ENCODE measurements around the gene CEP192. TPM values are rescaled to one million over a fixed set of nuclear protein-coding genes. Genes with fewer than 3 reads are reported as not detected.

Gene CEP192
- total and polyA plus RNA-seq, 2 of the 4 experiments (the other 2 are of a cell fraction), result 17.2 to 29.0 TPM

- Histone ChIP-seq H3K27me3 (ENCODE audit: control insufficient read depth, insufficient read depth, low read length) (no peaks in the 10 kb centered on the region), H4K20me1 (ENCODE audit: insufficient read depth, low read length) (no peaks in the 10 kb centered on the region), H3K9me1 (ENCODE audit: insufficient read depth, low read length) (no peaks in the 10 kb centered on the region), H2AK5ac (ENCODE audit: low read depth, low read length) (no peak overlapping the region), H3K56ac (ENCODE audit: extremely low read depth, insufficient read depth, low read length) (no peak overlapping the region), H3K14ac (replicated peaks; ENCODE audit: low read depth, low read length) (no peak overlapping the region), H3K23ac (ENCODE audit: low read depth, low read length) (no peak overlapping the region), H3K4me3 (ENCODE audit: insufficient read depth, low read depth, low read length) (no peak overlapping the region), H4K8ac (ENCODE audit: low read depth in 2 of 2, low read length in 2 of 2) (no peak overlapping the region), H2AK9ac (replicated peaks; ENCODE audit: low read depth, low read length, poor library complexity) (no peak overlapping the region), H3K36me3 (ENCODE audit: control insufficient read depth, insufficient read depth, low read length) (peaks cover 32% of the 10 kb centered on the region), H4K5ac (ENCODE audit: low read depth, low read length) (no peak overlapping the region), H3K4me2 (ENCODE audit: low read depth, low read length) (no peak overlapping the region), H2BK20ac (ENCODE audit: low read depth, low read length) (no peak overlapping the region), H3K4me1 (ENCODE audit: control insufficient read depth, insufficient read depth, low read length) (no peaks in the 10 kb centered on the region), H3K79me1 (ENCODE audit: low read depth in 1 of 2, low read length in 2 of 2) (peaks cover 0 to 8% of the 10 kb centered on the region in 2 experiments; a peak in 1 of 4 replicates), H3K9ac (ENCODE audit: low read depth, low read length) (no peak overlapping the region), H2AFZ (replicated peaks; ENCODE audit: low read length, poor library complexity) (no peak overlapping the region), H2BK15ac (ENCODE audit: low read depth, low read length) (no peak overlapping the region), H3K9me3 (ENCODE audit: control insufficient read depth, insufficient read depth, low read length) (no peaks in the 10 kb centered on the region), H2BK5ac (ENCODE audit: low read depth, low read length, poor library complexity, severe bottlenecking) (no peak overlapping the region), H3K27ac (ENCODE audit: insufficient read depth, low read length) (no peak overlapping the region), H4K91ac (ENCODE audit: insufficient read depth, low read depth, low read length) (no peak overlapping the region), H3K4ac (ENCODE audit: low read depth, low read length) (no peak overlapping the region), H3K18ac (ENCODE audit: low read depth, low read length) (no peak overlapping the region), H2BK120ac (ENCODE audit: low read depth, low read length) (no peak overlapping the region)
- no peak for ATAC-seq (ENCODE audit: low read depth)
- dilution Hi-C loops (cut with HindIII; ENCODE audit: low sequenced_read_pairs, unreplicated experiment) (no loop called here), in situ Hi-C loops (cut with MboI; ENCODE audit: low sequenced_read_pairs) (no loop called here), intact Hi-C loops (cut with micrococcal nuclease) (no loop called here)
- DNase-seq, result no peak
- ChIA-PET CTCF (interaction anchor here (1.2 kb wide), 1 partner anchor 23 kb away, joined by 3 read pairs; no protein-coding TSS in a partner anchor), POLR2A (ENCODE audit: unreplicated experiment) (no interaction called here)
- no TSS peak for BruUV-seq (replicated peaks)
- 97% methylated on average over 11 of the region's 12 CpGs; no CpG with 5 or more reads in 1 of the 2 experiments for WGBS, 2 experiments (ENCODE audit: extremely low coverage in 2 of 2, insufficient read length in 1 of 2)
- TF ChIP-seq CEBPB (IDR thresholded peaks at IDR 0.05; ENCODE audit: low read depth, low read length), result no peak
- no peak for TF ChIP-seq ELK1 (IDR thresholded peaks at IDR 0.05; ENCODE audit: borderline replicate concordance, low read depth, low read length)
- TF ChIP-seq MXI1 (IDR thresholded peaks at IDR 0.05; ENCODE audit: borderline replicate concordance, low read depth, low read length), result no peak
- no peak for TF ChIP-seq POLR2A (IDR thresholded peaks at IDR 0.05; ENCODE audit: low read depth, low read length)
- TF ChIP-seq BHLHE40 (IDR thresholded peaks at IDR 0.05; ENCODE audit: low read depth, low read length), result no peak
- no peak for TF ChIP-seq RAD21 (IDR thresholded peaks at IDR 0.05; ENCODE audit: low read length)
- TF ChIP-seq RCOR1 (IDR thresholded peaks at IDR 0.05; ENCODE audit: insufficient replicate concordance, low read length), result no peak
- no peak for TF ChIP-seq NFE2L2 (IDR thresholded peaks at IDR 0.05; ENCODE audit: low read depth, low read length)
- TF ChIP-seq MAZ (IDR thresholded peaks at IDR 0.05; ENCODE audit: borderline replicate concordance, low read depth, low read length), result no peak
- no peak for TF ChIP-seq MAFK (IDR thresholded peaks at IDR 0.05; ENCODE audit: low read depth, low read length)
Measured at GRCh38 chr18:13095466-13095865, 104.3 kb downstream of the CEP192 start.

Measured in IMR-90 (cell line).